ENCODE measurements around the gene ADGRG7. TPM values are rescaled to one million over a fixed set of nuclear protein-coding genes. Genes with fewer than 3 reads are reported as not detected.

Gene ADGRG7
- total RNA-seq, 6 experiments from 2014 or later, result not detected

DNA sequence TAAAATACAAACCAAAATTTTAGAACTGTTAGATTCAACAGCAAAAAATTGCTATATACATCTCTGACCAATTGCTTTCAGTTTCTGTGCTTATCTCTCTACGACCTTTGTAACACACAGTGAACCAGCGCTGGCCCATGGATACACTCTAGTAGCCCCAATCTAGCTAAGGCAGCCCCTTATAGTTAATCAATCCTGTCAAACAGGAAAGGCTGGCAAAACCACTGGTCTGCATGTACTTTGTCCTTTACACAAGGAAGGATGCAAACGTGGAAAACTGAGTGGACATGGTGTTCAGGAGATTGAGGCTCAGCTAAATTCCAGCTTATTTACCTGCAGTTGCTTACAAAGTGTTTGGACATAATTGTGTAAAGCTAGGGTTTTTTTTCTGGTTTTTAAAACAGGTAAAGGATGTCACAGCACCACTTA lies 25.9 kb downstream of the ADGRG7 start:
- DNase-seq, result no peak
- peaks cover 15% of the 10 kb centered on the region for H3K27me3 Mint-ChIP-seq (ENCODE audit: insufficient read depth)
- peaks cover 13% of the 10 kb centered on the region for H3K4me1 Mint-ChIP-seq (ENCODE audit: low read depth)
- H3K36me3 Mint-ChIP-seq (ENCODE audit: low read depth), result no peaks in the 10 kb centered on the region
- no peak overlapping the region for H3K27ac Mint-ChIP-seq
- no peak overlapping the region for H3K4me3 Mint-ChIP-seq
- H3K9me3 Mint-ChIP-seq, result no peaks in the 10 kb centered on the region
- TF ChIP-seq, protein P1, sequence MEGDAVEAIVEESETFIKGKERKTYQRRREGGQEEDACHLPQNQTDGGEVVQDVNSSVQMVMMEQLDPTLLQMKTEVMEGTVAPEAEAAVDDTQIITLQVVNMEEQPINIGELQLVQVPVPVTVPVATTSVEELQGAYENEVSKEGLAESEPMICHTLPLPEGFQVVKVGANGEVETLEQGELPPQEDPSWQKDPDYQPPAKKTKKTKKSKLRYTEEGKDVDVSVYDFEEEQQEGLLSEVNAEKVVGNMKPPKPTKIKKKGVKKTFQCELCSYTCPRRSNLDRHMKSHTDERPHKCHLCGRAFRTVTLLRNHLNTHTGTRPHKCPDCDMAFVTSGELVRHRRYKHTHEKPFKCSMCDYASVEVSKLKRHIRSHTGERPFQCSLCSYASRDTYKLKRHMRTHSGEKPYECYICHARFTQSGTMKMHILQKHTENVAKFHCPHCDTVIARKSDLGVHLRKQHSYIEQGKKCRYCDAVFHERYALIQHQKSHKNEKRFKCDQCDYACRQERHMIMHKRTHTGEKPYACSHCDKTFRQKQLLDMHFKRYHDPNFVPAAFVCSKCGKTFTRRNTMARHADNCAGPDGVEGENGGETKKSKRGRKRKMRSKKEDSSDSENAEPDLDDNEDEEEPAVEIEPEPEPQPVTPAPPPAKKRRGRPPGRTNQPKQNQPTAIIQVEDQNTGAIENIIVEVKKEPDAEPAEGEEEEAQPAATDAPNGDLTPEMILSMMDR (IDR thresholded peaks at IDR 0.05), result no peak

GRCh38 chr3:100637197-100637631 lies 27.8 kb downstream of the ADGRG7 start:
- Mint-ChIP-seq H3K27me3 (ENCODE audit: insufficient read depth) (peaks cover 26% of the 10 kb centered on the region), H3K4me1 (ENCODE audit: low read depth) (peaks cover 8% of the 10 kb centered on the region; the same call in 1 of the 2 replicates), H3K9me3 (no peaks in the 10 kb centered on the region), H3K27ac (no peak overlapping the region), H3K4me3 (no peak overlapping the region), H3K36me3 (ENCODE audit: low read depth) (no peaks in the 10 kb centered on the region)
- peak; percentile 64 for DNase-seq
- TF ChIP-seq, protein P1 (IDR thresholded peaks at IDR 0.05), result no peak

DNA sequence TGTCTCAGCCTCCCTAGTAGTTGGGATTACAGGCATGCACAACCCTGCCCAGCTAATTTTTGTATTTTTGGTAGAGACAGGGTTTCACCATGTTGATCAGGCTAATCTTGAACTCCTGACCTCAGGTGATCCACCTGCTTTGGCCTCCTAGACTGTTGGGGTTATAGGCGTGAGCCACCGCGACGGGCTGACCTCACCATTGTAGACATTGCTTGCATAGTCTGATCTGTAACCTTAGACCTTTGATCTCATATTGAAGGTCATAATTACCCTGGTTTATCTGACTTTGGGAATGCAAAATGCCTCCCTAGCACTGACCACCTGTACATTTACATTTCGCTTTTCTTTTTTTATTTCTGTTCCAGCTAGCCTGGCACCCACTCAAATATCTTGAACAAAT lies 31.2 kb downstream of the ADGRG7 start:
- H3K27ac Mint-ChIP-seq, result no peak overlapping the region
- H3K9me3 Mint-ChIP-seq, result no peaks in the 10 kb centered on the region
- peaks cover 36% of the 10 kb centered on the region for H3K27me3 Mint-ChIP-seq (ENCODE audit: insufficient read depth)
- H3K4me1 Mint-ChIP-seq (ENCODE audit: low read depth), result peaks cover 8% of the 10 kb centered on the region; the same call in 1 of the 2 replicates
- H3K4me3 Mint-ChIP-seq, result no peak overlapping the region
- TF ChIP-seq, protein P1 (IDR thresholded peaks at IDR 0.05), result no peak
- no peaks in the 10 kb centered on the region for H3K36me3 Mint-ChIP-seq (ENCODE audit: low read depth)
- no peak for DNase-seq

- H3K36me3 Mint-ChIP-seq (ENCODE audit: low read depth), result no peaks in the 10 kb centered on the region
- no peak for DNase-seq
- no peak overlapping the region for H3K4me3 Mint-ChIP-seq
- TF ChIP-seq, protein P1 (IDR thresholded peaks at IDR 0.05), result no peak
- no peaks in the 10 kb centered on the region for H3K9me3 Mint-ChIP-seq
- H3K27me3 Mint-ChIP-seq (ENCODE audit: insufficient read depth), result peaks cover 42% of the 10 kb centered on the region
- H3K27ac Mint-ChIP-seq, result no peak overlapping the region
- peaks cover 8% of the 10 kb centered on the region; the same call in 1 of the 2 replicates for H3K4me1 Mint-ChIP-seq (ENCODE audit: low read depth)
Observed at GRCh38 chr3:100641471-100642032, 32.2 kb downstream of the ADGRG7 start.

- H3K4me3 Mint-ChIP-seq, result no peak overlapping the region
- TF ChIP-seq, protein P1 (IDR thresholded peaks at IDR 0.05), result no peak
- no peaks in the 10 kb centered on the region for H3K9me3 Mint-ChIP-seq
- peaks cover 36% of the 10 kb centered on the region for H3K27me3 Mint-ChIP-seq (ENCODE audit: insufficient read depth)
- DNase-seq, result no peak
- no peak overlapping the region for H3K27ac Mint-ChIP-seq
- peaks cover 7% of the 10 kb centered on the region for H3K4me1 Mint-ChIP-seq (ENCODE audit: low read depth)
- H3K36me3 Mint-ChIP-seq (ENCODE audit: low read depth), result no peaks in the 10 kb centered on the region
Observed at GRCh38 chr3:100645913-100646312, 36.5 kb downstream of the ADGRG7 start.
